Lower leg skin (tissue), 3 donors: ENCODE results near the gene C4BPB.
A peak's percentile ranks its signal among the peaks of the same experiment; 100 is the strongest.

ENCODE experiments used
- CTCF ChIP-seq, 3 donors: fragments of 450-650 bp; IDR thresholded peaks; one replicate each; pipeline ENCODE4 v1.5.1; 2016; ENCODE audit warnings: antibody characterized with exemption in 3 of 3, mild to moderate bottlenecking in 3 of 3, moderate library complexity in 2 of 3
- POLR2A ChIP-seq, 2 donors: fragments of 450-650 bp; IDR thresholded peaks; one replicate each; pipeline ENCODE4 v1.6.1; 2016 to 2017; ENCODE audit warnings: antibody characterized with exemption in 2 of 2, mild to moderate bottlenecking in 1 of 2, moderate library complexity in 1 of 2

- TF ChIP-seq CTCF (IDR thresholded peaks at IDR 0.05), result peak in 1 of 3 donors; percentile 13
- no peak for TF ChIP-seq POLR2A (IDR thresholded peaks at IDR 0.05)
These were observed 38.0 kb upstream of the C4BPB start for GRCh38 chr1:207050480-207051190.
